Stimulated activated CD4-positive, alpha-beta T cell treated with anti-CD3 and anti-CD28 coated beads, Interleukin-1b, Interleukin-23, amount 100 ng/mL, for 48 hours (primary cell): ENCODE measurements around the gene RAPGEF1.

Experiments used
- DNase-seq: peaks from one replicate; pipeline ENCODE4 v3.0.0-alpha.2; 2020

RAPGEF1 gene

DNA sequence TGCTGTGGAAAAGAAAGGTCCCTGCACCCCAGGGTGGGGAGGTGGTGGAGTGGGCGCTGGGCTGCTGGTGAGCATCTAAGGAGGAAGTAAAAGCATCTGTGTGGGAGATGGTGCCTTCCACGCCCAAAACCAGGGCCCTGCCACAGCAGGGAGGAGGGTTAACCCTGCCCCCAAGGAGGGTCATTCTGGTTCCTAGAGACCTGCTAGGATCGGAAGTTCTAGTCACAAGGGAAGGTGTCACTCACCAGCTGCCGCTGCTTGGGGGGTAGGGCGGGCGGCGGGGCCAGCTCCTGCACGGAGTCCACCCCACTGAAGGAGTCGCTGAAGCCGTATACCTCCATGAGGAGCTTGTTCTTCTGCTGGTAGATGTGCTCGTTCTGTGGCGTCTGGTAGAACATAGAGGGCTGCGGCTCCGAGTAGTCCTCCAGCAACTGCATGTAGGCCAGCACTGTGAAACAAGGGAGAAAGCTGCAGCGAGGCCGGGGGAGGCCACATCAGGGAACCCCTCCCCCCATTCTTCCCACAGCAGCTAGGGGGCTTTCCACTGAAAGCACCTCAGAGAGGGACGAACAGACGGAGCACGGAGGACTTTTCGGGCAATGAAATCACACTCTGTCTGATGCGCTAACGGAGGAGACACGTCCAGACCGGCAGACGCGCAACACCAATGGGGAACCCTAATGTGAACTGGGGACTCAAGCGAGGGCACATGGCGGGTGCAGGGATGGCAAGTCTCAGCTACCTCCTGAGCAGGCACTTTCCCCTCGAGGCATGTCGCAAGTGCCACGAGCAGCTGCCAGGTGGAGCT, 118.1 kb downstream of the RAPGEF1 start:
- no peak for DNase-seq

DNA sequence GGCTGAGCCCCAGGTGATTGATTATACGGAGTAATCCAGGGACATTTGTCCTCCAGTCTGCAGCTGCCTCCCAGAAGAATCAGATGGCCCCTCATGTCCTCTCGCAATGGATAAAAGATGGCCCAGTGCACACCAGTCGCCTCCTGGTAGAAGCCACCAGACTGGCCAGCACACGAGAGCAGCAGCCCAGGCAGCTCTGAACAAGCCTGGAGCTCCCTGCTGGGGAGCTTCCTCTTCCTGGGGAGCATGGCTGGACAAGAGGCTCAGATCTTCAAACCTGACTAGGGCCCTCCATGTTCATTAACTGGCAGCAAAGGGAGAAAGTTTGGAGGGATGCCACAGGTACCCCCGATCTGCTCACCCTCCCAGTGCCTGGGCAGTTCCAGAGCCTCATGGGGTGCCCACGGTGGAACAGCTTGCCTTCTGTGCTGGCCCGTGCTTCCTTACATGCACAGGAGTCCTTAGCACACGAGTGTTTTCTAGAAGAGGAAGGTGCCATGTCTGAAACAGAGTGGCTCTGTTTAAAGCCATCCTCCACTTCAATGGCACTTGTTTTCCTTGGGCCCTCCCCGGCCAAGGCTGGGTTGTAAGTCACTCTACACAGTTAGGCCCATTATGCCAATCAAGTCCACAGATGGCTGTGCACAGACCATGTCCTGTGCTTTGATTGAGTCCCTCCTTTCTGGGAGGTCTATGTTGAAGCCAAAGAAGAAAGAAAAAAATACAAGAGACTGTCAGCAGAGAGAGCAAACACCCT, 118.9 kb downstream of the RAPGEF1 start:
- no peak for DNase-seq

DNA sequence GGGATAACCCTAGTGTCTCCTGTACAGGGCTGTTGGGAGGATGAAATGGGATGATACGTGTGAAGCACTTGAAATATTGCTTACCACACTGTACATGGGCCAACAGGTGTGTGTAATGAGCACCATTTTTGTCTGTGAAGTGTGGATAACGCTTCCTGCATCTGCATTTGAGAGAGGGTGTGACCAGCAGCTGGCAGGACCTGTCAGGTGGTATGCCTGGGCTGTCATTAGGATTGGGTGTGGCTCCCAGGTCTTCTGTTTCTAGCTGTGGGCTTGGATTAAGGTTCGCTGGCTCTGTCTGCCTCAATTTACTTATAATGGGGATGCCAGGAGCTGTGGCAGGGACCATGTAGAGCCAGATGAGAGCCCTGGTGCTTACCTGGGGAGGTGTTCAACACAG, 120.2 kb downstream of the RAPGEF1 start:
- DNase-seq = no peak

DNA sequence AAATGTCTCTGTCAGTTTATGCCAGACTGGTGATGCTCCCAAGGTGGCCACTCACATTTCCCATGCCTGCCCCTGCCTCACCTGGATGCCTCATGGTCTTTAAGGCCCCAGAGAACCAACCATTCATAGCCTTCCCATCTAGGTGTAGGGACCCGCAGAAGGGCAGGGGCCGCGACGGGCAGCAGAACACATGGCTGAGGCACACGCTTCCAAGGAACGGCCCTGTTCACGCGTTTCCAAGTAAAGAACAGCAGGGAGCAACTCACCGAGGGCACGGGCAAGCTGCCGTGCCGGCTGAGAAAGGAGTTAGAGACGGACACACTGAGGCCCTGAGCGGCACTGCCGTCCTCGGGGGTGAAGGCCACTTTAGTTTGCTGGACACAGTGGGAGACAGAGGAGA, 121.1 kb downstream of the RAPGEF1 start:
- no peak for DNase-seq

DNA sequence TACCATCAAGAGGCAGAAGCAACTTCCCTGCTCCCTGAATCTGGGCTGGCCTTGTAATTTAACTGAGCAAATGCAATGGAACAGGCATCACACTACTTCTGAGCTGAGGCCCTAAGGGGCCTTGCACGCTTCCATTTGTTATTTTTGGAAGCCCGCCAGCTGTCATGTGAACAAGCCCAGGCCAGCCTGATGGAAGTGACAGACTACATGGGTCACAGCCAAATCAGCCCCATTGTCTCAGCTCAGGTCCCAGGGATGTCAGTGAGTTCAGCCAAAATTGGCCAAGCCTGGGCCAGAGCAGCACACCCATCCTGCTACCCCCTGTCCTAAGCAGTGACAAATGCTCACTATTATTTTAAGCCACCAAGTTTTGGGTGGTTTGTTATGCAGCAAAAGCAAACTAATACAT, 121.8 kb downstream of the RAPGEF1 start:
- DNase-seq = no peak

DNA sequence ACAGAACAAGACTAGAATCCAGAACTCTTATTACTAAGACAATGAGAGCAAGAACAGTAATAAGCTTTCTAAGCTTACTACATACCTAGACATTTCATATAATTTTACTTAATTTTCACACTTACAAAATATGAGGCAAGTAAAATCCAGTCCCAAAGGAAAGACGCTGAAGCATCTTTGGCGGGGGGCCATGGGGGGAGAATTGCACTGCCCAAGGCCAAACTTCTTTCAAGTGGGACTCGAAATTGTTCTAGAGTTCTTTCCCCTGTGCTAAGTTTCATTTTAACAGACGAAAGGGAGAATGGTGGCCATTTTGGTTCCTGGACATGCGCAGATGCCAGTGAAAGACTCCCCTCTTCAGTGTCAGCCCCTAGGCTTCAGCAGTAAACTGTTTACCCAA, 122.3 kb downstream of the RAPGEF1 start:
- DNase-seq = no peak

DNA sequence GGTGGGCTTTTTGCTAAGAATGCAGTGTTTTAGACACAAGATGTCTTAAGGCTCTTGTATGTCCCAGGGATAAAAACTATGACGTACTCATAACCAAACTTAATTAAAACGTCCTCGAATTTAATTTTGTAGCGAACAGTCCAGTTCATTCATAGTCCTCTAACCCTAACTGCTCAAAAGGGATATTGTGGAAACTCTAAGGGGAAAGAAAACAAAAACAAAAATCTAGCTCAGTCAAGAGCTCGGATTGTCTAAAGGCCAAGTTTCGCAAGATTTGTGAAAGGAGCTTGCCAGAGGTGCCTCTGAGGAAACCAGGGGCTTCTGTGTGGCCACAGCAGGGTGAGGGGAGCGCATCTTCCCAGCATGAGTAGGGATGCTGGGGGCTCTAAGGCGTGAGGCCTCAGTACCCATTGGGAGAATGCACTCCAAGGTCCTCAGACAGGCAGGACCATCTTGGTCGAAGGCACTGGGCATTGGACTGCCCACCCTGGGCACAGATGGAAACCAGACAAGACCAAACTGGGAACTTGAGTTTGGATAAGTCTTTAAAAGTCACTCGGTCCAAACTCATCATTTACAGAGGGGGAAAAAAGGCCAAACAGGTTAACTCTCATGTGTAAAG, 122.8 kb downstream of the RAPGEF1 start:
- DNase-seq = no peak

DNA sequence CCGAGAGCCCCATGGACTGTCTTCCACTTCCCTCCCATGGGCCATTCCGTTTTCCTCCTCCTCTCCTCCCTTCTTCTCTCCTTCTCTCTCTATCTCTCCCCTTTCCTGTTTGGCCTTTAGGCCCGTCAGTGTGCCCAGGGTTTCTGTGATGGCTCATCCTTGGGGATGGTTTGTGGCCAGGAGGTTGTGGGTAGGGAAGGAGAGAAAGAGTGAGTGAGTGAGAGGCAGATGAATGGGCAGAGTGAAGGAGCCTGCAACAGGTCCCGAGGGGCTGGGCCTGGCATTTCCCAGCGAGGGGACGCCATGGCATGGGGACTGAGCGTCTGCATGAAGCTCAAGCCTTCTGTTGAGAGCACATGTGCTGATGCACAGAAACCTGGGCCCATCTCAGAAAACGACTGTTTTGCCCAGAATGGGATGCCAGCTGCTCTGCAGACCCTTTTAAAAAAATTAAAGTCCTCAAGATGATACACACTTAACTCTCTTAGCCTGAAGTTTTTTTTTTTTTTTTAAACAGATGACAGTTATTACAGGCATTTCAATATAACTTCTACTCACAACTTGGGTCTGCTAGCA, 125.4 kb downstream of the RAPGEF1 start:
- DNase-seq = no peak

DNA sequence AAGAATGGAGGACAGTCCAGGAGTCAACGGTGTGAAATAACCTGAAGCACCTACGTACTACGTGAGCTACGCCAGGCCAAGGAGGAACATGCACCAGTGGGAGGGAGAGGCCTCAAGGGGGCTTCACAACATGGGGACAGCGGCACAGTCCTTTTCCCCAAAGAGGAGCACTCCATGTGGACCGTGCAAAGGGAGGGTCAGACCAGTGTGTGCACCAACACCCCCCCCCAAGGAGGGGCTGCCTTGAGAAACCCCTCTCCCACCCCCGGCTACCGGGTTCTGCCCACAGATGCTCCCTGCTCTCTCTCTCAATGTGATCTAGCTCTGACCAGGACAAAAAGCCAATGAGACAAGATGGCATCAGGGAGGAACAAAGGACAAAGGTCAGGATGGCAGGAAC, 126.0 kb downstream of the RAPGEF1 start:
- no peak for DNase-seq

DNA sequence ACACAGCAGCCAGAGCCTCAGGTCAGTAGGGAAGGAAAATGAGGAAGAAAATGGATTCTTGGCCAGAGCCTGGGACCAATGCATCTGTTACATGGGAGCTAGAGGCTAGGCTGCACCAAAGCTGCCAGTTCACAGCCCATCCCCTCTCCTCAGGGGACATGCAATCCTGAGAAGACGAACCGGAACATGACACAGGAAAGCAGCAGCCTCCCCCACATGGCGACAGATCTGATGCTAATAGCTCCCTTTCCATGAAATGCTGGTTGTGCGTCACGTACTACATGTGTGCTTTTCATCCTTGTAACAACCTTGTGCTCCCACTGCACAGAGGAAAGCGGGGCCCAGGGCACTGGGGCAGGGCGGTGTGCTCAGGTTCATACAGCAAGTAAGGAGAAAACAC, 127.0 kb downstream of the RAPGEF1 start:
- no peak for DNase-seq

DNA sequence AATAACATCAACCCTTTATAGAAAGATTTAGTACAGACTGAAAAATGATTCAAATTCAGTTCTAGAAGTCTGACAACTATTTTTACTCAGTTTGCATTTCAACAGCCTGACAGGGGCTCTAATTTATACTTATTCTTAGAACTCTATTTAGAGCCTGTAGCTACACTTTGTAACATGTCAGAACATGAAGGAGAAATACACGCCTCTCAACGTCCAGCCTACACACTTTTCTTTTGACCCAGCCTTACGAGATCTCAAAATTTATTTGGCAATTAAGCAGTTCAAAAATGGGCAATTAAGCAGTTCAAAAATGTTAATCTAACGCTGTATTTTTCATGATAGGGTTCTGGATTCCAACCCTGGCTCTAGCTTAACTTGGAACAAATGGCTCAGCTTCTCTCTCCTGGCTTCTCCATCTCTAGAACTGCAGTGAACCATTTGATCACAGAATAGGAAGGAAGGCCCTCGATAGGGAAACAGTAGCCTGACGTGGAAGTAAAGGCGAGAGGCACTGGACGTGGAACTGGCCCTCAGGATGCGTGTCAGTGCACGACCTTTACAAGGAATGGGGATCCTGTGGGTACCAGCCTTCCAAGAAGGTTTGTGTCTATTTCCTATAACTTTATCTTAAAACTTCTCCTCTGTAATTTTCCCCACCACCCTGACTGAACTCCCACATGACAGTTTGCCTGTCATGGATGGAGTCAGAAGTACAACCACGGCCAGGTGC, 128.1 kb downstream of the RAPGEF1 start:
- DNase-seq = no peak

DNA sequence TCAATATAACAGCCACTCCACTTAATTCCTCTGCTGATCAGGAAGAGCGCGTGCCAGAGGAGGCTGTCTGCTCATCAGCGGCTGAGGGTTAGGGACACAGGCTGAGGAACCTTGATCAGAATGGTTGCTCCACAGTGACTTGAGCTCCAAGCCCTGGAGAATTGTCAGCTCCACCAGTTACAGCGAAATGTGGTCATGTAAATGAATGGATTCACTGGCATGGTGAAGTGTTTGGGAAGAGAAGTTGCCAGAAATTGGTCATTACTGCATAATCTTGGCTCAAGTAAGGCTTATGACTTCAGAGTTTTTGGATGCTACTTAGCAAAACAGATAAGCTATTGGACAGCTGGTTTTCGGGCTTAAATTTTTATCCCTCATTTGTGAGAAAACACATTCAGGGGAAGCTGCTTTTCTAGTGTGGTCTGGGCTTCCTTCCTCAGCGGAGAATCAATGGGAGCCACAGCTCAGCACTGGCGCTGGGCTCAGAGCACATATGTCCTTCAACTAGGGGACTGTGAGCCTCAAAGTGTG, 129.6 kb downstream of the RAPGEF1 start:
- DNase-seq = no peak

DNA sequence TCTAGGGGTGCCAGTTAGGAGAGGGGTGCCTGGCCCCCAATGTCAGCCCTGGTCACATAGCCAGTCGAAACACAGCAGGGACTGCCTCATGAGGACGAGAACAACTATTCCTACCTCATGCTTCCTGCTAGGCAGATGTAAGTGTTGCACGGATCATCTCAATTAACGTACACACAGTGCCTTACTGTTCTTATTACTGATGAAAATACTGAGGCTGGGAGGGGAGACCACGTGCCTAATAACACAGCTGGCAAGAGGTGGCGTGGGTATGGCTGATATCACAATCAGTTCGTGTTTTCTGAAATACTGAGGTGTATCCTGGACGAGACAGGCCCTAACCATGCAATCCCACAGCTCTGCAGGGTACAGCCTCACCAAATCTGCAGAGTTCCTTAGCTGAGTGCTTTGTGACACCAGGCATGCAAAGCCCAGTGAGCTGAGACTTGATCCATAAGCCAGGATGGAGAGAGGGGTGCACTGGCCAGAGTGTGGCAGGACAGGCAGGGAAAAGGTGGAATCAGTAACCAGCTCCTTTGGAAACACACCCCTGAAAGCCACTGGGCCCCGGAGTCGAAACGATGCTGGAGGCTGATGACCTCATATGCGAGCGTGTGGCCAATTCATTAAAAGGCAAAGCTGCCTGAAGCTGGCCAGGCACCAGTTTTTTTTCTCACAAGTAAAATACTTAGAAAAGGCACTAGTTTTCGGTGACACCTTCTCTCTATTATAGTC, 130.6 kb downstream of the RAPGEF1 start:
- DNase-seq = no peak

DNA sequence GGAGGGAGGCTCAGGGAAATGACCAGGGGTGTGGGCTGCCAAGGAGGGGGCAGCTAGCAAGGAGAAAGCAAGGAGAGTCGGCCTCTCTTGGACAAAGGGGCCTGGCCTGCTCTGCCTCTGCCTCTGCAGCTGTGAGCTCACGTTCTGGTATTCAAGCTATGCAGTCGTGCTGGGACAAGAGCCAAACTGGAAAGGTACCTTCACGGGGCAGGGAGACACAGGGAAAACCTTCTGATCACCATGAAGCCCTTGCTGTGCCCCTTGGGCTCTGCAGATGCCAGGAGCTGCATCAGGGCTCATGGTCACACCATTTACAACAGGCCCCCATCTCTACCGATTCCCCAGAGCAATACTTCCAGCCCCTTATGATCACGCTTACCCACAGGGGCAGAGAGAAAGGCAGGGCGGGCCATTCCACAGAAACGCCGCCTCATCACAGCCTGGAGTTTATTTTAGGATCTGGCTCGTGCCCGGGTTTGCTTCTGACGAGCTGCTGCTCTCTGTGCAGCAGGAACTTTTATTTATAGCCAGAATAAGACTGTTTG, 131.3 kb downstream of the RAPGEF1 start:
- no peak for DNase-seq

DNA sequence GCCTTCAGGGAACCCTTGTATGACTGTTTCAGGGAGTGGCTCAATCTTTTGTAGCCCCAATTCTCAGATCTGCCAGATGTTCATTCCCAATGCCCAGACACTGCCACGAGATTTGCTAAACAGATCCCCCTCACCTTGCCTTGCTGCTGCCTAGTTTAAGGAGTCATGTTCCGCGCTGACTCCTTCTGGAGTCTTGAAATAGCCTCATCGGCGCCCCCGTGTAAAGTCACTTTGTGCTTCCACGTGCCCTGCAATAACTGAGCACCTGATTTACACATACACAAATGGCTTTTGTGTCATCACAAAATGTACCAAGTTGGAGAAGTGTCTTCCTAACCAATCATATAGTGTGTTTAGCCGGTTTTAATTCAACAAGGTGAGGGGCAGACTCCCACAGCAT, 132.3 kb downstream of the RAPGEF1 start:
- DNase-seq = no peak

DNA sequence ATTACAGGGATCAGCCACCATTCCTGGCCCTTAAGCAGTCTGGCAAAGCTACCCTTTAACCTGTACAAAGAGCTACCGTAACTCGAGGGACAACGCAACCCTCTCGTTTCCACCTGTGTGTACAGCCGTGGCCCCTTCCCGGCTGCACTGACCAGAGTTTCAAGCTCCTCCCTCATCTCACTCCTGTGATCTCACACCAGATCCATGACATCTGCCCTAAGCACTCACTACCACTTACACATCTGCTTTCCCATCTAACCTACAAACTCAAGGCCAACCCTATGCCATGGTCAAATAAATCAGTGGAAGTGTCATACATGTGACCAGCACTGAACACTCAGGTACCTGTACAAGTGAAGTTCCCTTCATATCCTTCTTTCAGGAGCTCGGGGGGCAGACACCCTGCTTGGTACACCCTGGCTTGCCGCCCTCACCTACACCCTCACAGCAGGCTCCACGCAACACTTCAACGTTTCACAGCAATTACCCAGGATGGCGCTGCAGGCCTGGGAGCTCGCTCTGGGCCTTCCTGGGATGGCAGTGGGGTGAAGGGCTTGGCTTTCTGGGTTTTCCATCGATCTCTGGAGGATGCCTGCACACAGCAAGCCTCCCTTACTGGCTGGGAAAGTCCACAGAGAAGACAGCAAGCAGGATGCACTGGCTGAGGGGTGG, 132.8 kb downstream of the RAPGEF1 start:
- no peak for DNase-seq

DNA sequence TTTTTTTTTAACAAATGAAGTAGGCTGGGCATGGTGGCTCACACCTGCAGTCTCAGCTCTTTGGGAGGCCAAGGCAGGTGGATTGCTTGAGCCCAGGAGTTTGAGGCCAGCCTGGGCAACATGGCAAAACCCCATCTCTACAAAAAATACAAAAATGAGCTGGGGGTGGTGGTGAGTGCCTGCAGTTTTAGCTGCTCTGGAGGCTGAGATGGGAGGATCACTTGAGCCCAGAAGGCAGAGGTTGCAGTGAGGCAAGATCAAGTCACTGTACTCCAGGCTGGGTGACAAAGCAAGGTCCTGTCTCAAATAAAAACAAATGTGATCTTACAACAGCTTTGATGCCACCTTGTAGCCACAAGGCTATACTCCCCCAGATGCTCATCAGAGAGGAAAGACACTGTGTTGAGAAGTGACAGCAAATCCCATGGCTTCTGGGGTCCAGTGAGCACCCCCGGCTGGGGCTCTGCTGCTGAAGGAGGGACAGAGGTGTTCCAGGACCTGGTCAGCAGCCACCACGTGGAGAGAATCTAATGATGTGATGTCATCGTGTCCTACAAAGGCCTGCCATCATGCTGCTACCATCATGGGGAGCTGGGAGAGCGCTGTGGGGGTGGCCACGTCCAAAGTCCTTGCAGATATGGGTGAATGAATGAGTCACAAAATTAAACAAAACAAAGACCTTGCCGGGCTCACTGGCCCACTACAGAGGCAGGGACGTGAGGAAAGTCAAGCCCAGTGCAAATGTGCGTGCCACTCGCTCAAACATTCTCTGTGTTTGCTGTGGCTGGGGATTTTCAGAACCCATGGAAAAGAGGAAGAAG, 133.9 kb downstream of the RAPGEF1 start:
- DNase-seq = no peak

DNA sequence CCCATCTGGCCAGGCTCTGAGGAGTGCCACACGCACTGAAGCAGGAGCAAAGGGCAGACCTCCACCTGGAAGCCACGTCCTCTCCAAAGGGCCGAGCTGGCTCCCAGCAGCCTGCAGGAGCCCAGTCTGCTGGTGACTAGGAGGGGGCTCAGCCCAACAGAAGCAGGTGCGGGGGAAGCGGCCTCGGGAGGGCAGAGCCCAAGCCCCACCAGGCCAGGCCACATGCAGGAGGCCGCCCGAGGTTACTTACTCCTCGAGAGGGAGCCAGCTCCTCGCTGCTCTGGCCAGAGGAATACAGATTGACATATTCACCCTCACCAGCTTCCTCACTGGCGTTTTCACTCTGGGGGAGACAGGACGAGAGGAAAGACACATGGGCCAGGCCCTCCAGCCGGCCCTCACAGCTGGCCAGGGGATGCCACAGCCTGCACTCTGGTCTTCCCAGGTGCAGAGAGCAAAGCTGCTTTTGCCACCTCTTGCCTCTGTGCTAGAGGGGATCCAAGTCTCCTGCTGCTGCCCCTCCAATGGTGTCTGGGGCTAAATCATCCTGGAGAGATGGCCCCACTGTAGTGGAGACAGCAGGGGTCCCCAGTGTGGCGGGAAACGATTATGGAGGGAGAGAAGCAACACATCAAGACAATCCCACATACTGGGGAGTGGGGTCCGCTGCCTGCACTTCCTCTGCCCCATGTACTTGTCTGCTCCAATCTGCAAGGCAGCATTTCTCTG, 136.0 kb downstream of the RAPGEF1 start:
- DNase-seq = no peak

DNA sequence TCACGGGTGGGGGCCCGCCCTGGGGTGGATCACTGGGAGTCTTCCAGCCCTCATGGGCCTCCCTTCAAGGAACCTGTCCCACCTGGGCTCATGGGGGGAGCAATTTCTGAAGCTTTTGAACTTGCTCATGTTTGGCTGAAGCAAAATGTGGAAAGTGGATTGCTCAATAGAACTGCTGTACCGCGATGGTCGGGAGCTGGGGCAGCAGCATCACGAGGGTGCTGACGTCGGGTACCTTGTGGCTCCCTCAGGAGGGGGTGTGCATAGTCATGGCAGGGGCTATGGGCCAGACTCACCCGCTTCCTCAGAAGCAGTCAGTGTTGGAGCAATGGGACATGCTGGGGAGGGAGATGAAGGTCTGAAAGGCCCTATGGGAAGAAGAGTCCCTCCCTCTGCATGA, 136.7 kb downstream of the RAPGEF1 start:
- DNase-seq = no peak
